ENCODE data around the gene PROM2. TPM values are rescaled to one million over a fixed set of nuclear protein-coding genes. Genes with fewer than 3 reads are reported as not detected.

PROM2 gene
- total and polyA plus RNA-seq, 7 donors: 0.18 to 1.4 (median 0.82) TPM

DNA sequence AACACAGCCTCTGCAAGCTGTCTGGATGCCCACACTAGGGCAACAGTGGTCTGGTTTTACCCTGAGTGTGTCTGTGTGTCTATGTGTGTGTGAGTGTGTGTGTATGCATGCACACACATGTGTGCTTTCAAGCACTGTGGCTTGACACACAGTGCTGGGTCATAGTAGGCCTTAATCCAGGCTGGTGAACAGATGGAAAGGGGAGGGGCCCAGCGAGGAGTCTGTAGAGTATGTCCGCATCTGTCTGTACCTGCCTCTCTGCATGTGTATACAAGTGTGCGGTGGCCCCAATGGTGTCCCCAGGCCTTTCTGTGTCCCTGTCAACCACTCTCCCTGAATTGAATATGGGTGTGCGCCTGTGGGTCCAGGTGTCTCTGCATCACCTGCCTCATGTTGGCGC, 13.6 kb downstream of the PROM2 start:
- DNase-seq (no peak), ATAC-seq (no peak)
- Histone ChIP-seq H3K36me3 (ENCODE audit: insufficient read depth in 1 of 2, low read depth in 1 of 2) (no peaks in the 10 kb centered on the region), H3K9me3 (peaks cover 8% of the 10 kb centered on the region), H3K27me3 (ENCODE audit: insufficient read depth in 3 of 3, low read length in 2 of 3) (peaks cover 0 to 3% (median 0%) of the 10 kb centered on the region in 3 donors), H3K4me3 (no peak overlapping the region), H3K4me1 (no peaks in the 10 kb centered on the region), H3K27ac (no peak overlapping the region)
- no peak for TF ChIP-seq CTCF (IDR thresholded peaks at IDR 0.05)
- WGBS, 3 donors: 94 to 98% (median 97%) methylated on average over 5 of the region's 5 CpGs
- intact Hi-C loops (cut with DNase I): no loop called here

GRCh38 chr2:95289253-95289652, 15.0 kb downstream of the PROM2 start:
- intact Hi-C loops (cut with DNase I): no loop called here
- 54 to 70% (median 62%) methylated on average over 4 to 7 of the region's 7 CpGs for WGBS, 3 donors
- ATAC-seq: no peak
- no peak overlapping the region for H3K27ac ChIP-seq
- H3K4me1 ChIP-seq: no peaks in the 10 kb centered on the region
- peaks cover 0 to 3% (median 0%) of the 10 kb centered on the region in 3 donors for H3K27me3 ChIP-seq (ENCODE audit: insufficient read depth in 3 of 3, low read length in 2 of 3)
- H3K36me3 ChIP-seq (ENCODE audit: insufficient read depth in 1 of 2, low read depth in 1 of 2): no peaks in the 10 kb centered on the region
- H3K4me3 ChIP-seq: no peak overlapping the region
- no peak for TF ChIP-seq CTCF (IDR thresholded peaks at IDR 0.05)
- DNase-seq: no peak
- peaks cover 8% of the 10 kb centered on the region for H3K9me3 ChIP-seq

DNA sequence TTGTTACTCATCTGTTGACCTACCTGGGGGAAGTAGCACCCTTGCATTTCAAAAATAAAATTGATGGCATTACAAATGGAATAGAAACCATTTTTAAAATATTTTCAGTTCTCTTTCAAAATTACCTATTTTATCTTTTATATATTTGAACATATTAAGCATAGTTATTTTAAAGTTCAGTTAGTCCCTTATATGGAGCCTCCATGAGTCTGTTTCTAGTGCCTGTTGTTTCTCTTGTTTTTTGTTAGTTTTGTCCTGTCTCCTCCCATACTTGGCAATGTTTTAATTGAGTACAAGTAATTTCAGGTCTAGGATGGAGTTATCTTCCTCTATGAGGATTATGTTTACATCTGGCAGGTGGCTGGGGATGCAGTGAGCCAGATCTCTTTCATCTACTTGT, 17.0 kb downstream of the PROM2 start:
- H3K9me3 ChIP-seq: peaks cover 8% of the 10 kb centered on the region
- peaks cover 0 to 4% (median 0%) of the 10 kb centered on the region in 3 donors for H3K27me3 ChIP-seq (ENCODE audit: insufficient read depth in 3 of 3, low read length in 2 of 3)
- DNase-seq (no peak), ATAC-seq (no peak)
- no peak overlapping the region for H3K27ac ChIP-seq
- TF ChIP-seq CTCF (IDR thresholded peaks at IDR 0.05): no peak
- intact Hi-C loops (cut with DNase I): no loop called here
- no peaks in the 10 kb centered on the region for H3K4me1 ChIP-seq
- H3K4me3 ChIP-seq: no peak overlapping the region
- H3K36me3 ChIP-seq (ENCODE audit: insufficient read depth in 1 of 2, low read depth in 1 of 2): no peaks in the 10 kb centered on the region

DNA sequence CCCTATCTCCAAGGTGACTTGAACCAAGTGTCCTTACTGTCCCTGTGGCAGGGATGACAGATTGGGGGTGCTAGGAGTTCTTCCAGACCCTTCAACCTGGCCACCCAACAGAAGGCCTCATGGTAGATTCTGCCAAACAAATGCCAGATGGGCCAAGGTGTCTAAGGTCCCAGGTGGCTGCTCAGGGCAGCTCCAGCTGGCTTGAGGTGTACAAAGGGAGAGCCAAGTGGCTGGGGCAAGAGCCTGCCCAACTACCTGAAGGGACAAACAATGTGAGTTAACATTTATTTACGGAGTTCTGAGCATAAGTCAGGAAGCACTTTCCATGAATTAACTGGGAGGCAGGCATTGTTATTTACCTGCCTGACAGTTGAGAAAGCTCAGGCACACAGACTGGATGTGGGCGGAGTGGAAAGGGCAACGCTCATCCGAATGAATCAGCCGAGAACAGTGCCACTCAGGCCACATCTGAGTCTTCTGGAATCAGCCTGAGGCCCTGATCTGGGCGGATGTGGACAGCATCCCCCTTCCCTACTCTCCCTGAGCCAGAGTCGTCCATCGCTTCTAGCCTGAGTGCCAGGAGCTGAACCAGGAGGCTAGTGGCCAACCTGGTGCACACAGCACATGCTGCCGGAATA, 18.5 kb downstream of the PROM2 start:
- intact Hi-C loops (cut with DNase I): no loop called here

More for the DNA sequence above, 18.5 kb downstream of the PROM2 start:
- Histone ChIP-seq H3K4me3 (no peak overlapping the region), H3K27me3 (ENCODE audit: insufficient read depth in 3 of 3, low read length in 2 of 3) (peaks cover 0 to 5% (median 0%) of the 10 kb centered on the region in 3 donors), H3K36me3 (ENCODE audit: insufficient read depth in 1 of 2, low read depth in 1 of 2) (no peaks in the 10 kb centered on the region), H3K4me1 (no peaks in the 10 kb centered on the region), H3K27ac (no peak overlapping the region), H3K9me3 (peaks cover 8% of the 10 kb centered on the region)
- ATAC-seq: no peak
- no peak for DNase-seq
- TF ChIP-seq CTCF (IDR thresholded peaks at IDR 0.05): no peak
- WGBS, 3 donors: 85 to 93% (median 93%) methylated on average over 9 of the region's 9 CpGs

Data from psoas muscle (tissue), 8 donors.